GM06990 (cell line): ENCODE data around the gene NKAIN4.

Experiments
- DNase-seq: peaks from one replicate; pipeline ENCODE4 v3.0.0-alpha.2; 2011; ENCODE audit not compliant: insufficient read length; ENCODE audit errors: extremely low read depth
- H3K27me3 ChIP-seq: replicated peaks from 2 replicates; pipeline ENCODE4 v1.6.0; 2011; ENCODE audit warnings: low read length; ENCODE audit not compliant: control insufficient read depth, insufficient read depth
- H3K36me3 ChIP-seq: 2 replicates; pipeline ENCODE4 v1.5.1; 2011; ENCODE audit warnings: low read length; ENCODE audit not compliant: control insufficient read depth, insufficient read depth
- H3K4me3 ChIP-seq: replicated peaks from 2 replicates; pipeline ENCODE4 v1.5.1; 2011; ENCODE audit warnings: low read depth, mild to moderate bottlenecking, control low read depth, low read length
- CTCF ChIP-seq: IDR thresholded peaks from 2 replicates; pipeline ENCODE4 v1.5.1; 2011; ENCODE audit warnings: low read length, control low read depth, mild to moderate bottlenecking, inconsistent platforms; ENCODE audit not compliant: insufficient read depth, poor library complexity, severe bottlenecking

Gene NKAIN4

GRCh38 chr20:63239431-63239830, 14.8 kb downstream of the NKAIN4 start:
- H3K36me3 ChIP-seq: no peaks in the 10 kb centered on the region
- no peak for DNase-seq
- no peak overlapping the region for H3K4me3 ChIP-seq
- TF ChIP-seq CTCF: no peak
- H3K27me3 ChIP-seq: no peaks in the 10 kb centered on the region; the same call in 1 of the 2 replicates

DNA sequence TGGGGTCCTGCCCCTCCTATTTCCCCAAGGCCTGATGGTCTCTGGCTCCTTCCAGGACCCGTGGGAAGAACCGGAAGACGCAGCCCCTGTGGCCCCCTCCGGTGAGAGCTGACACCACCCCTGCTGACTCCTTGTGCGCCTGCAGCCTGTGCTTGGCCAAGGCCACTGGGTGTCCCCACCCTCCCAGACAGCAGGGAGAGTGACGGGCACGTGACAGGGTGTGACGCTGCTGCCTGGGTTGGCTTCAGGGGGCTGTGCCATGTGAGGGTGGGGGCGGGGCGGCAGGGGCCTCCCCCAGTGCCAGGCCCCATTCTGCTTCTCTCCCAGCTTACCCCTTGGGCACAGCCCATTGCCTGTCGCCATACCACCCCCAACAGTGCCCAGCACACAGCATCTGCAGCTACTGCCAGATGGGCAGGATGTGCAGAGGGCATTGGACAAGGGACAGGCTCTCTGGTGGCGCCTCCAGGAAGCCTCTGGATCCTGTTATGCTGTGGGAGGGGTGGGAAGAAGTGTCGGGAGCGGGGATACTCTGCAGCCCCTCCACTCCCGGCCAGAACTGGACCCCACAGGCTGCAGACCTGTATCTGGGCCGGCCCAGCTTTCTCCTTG, 15.6 kb downstream of the NKAIN4 start:
- Histone ChIP-seq H3K27me3 (peaks cover 1% of the 10 kb centered on the region), H3K36me3 (no peaks in the 10 kb centered on the region), H3K4me3 (no peak overlapping the region)
- TF ChIP-seq CTCF: peak; percentile 3
- no peak for DNase-seq

- no peak for DNase-seq
- Histone ChIP-seq H3K4me3 (no peak overlapping the region), H3K36me3 (no peaks in the 10 kb centered on the region), H3K27me3 (peaks cover 1% of the 10 kb centered on the region)
- no peak for TF ChIP-seq CTCF
Observed at GRCh38 chr20:63238031-63238430, 16.2 kb downstream of the NKAIN4 start.

DNA sequence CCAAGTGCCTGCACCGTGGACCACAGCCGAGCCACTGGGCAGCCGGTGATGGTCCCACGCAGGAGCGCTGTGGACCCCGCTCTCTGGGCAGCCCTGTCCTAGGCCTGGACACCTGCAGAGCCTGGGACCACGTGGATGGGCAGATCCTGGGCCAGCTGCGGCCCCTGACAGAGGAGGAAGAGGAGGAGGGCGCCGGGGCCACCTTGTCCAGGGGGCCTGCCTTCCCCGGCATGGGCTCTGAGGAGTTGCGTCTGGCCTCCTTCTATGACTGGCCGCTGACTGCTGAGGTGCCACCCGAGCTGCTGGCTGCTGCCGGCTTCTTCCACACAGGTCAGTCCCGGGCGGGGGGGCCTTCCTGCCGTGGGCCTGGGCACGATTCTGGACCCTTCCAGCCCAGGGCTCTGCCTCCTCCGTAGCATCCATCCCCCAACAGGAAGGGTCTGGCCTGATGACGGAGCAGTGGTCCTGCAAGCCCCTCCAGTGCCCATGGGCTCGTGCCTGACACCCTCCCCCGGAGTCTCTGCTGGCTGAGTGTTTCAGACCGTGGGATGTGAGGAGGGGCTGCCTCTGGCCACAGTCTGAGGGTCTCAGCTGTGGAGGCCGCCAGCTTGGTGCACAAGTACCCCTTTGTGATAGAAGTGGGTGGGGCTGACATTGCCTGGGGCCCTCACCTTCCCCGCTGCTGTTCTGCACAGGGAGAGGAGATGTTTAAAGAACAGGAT, 18.0 kb downstream of the NKAIN4 start:
- no peak for DNase-seq
- peaks cover 1% of the 10 kb centered on the region for H3K27me3 ChIP-seq
- H3K36me3 ChIP-seq: no peaks in the 10 kb centered on the region
- no peak overlapping the region for H3K4me3 ChIP-seq
- TF ChIP-seq CTCF: no peak

GRCh38 chr20:63235399-63235983, 18.8 kb downstream of the NKAIN4 start, which contains the start of gene BIRC7:
BIRC7 (plus strand) TSS chr20:63235905; CDS start chr20:63236097, 192 bp downstream.
- Histone ChIP-seq H3K36me3 (no peaks in the 10 kb centered on the region), H3K27me3 (peaks cover 1% of the 10 kb centered on the region), H3K4me3 (no peak within 1 kb of the TSS)
- DNase-seq: no peak
- no peak for TF ChIP-seq CTCF
